ENCODE results near the gene MAP3K21. TPM values are rescaled to one million over a fixed set of nuclear protein-coding genes. Genes with fewer than 3 reads are reported as not detected.

The MAP3K21 gene
- total RNA-seq, 4 donors from 2014 or later: 0.19 to 1.9 (median 1.1) TPM

DNA sequence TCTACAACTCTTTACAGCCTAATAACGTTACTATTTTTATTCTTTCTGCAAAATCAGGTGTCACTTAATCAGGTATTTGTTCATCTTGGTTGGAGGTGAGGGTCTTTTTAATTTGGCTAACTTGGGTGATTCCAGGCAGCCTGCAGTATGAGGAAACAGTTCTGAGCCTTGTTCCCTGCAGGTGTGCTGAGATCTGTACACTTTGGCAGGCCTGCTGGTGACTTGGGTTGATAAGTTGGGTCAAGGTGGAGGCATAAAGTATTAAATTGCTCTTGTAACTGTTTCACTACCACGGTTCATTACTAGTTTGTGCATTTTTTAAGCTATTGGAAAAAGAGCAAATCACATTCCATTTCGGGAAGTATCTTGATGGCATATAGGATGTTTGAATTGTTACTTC is 10.0 kb downstream of the MAP3K21 start:
- TF ChIP-seq, protein P1, sequence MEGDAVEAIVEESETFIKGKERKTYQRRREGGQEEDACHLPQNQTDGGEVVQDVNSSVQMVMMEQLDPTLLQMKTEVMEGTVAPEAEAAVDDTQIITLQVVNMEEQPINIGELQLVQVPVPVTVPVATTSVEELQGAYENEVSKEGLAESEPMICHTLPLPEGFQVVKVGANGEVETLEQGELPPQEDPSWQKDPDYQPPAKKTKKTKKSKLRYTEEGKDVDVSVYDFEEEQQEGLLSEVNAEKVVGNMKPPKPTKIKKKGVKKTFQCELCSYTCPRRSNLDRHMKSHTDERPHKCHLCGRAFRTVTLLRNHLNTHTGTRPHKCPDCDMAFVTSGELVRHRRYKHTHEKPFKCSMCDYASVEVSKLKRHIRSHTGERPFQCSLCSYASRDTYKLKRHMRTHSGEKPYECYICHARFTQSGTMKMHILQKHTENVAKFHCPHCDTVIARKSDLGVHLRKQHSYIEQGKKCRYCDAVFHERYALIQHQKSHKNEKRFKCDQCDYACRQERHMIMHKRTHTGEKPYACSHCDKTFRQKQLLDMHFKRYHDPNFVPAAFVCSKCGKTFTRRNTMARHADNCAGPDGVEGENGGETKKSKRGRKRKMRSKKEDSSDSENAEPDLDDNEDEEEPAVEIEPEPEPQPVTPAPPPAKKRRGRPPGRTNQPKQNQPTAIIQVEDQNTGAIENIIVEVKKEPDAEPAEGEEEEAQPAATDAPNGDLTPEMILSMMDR (IDR thresholded peaks at IDR 0.05; ENCODE audit: low read depth): no peak

DNA sequence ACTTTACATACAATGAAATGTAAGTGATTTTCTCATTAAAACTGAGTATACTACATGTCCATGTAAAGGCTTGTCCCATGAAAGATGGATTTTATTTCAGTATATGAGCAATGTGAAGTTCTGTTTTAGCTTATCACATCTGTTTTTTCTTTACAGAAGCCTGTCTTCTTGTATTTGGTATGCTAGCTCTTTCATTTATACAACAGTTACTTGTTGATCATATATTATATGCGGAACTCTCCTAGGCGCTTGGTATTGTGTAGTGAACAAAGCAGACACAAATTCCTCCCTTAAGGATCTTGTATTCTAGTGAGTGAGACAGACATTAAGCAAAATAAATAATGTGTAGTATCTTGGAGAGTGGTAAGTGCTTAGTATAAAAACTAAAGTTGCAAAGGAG is 10.6 kb downstream of the MAP3K21 start:
- TF ChIP-seq, protein P1 (IDR thresholded peaks at IDR 0.05; ENCODE audit: low read depth): no peak

- TF ChIP-seq, protein P1 (IDR thresholded peaks at IDR 0.05; ENCODE audit: low read depth): no peak
Observed at GRCh38 chr1:233340031-233340555, 12.6 kb downstream of the MAP3K21 start.

- TF ChIP-seq, protein P1 (IDR thresholded peaks at IDR 0.05; ENCODE audit: low read depth): no peak
Observed at GRCh38 chr1:233340966-233341516, 13.5 kb downstream of the MAP3K21 start.

- TF ChIP-seq, protein P1 (IDR thresholded peaks at IDR 0.05; ENCODE audit: low read depth): no peak
Observed at GRCh38 chr1:233342086-233342485, 14.6 kb downstream of the MAP3K21 start.

DNA sequence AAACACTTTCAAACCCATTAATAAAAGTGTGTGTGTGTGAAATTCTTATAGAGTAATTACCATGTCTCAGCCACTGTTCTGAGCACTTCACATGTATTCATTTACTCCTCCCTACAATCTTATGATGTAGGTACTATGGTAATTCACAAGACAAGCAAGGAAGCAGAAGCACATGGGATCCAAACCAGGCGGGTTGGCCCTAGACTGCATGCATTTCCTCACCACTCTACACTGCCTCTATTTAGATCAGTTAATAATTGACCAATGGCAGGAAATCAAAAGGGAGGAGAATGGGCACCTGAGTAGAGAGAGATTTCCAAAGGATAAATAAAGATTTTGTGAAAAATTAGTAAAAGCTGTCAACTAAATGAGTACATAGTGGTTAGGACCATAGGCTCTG is 15.7 kb downstream of the MAP3K21 start:
- TF ChIP-seq, protein P1 (IDR thresholded peaks at IDR 0.05; ENCODE audit: low read depth): no peak

DNA sequence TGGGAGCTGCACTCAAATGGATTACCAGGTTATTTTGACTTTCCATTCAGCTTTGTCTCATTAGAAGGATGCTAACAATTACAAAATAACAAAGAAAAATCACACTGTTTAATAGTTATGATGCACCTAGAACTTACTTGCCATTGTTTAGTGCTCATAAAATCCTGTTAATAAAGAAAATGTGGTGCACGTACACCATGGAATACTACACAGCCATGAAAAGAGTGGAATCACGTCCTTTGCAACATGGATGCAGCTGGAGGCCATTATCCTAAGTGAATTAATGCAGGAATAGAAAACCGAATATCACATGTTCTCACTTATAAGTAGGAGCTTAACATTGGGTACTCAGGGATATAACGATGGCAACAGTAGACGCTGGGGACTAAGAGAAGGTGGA is 19.8 kb downstream of the MAP3K21 start:
- TF ChIP-seq, protein P1 (IDR thresholded peaks at IDR 0.05; ENCODE audit: low read depth): no peak

Measured in subcutaneous adipose tissue (tissue), 4 donors.